K562 (cell line): Measurements from ENCODE around the gene PALMD. TPM values are rescaled to one million over a fixed set of nuclear protein-coding genes. Genes with fewer than 3 reads are reported as not detected.

Experiments used
- ATAC-seq: fragments of 200-7000 bp; cut with Tn5 transposase; 3 replicates; pipeline ENCODE4 v1.9.1; 2020; ENCODE audit warnings: moderate library complexity
- BruUV-seq: library from RNA; stranded (reverse); fragments of 400-500 nt; replicated peaks from 2 replicates; lab custom pipeline; 2021; lab: Mats Ljungman, UMichigan
- CTCF ChIA-PET: fragments of 300-600 bp; formaldehyde crosslinking; extraction: SDS; loops from one replicate; lab custom pipeline; 2021; ENCODE audit warnings: low intra/inter-chr PET ratio; lab: Yijun Ruan, JAX
- POLR2A ChIA-PET: fragments of 300-600, 350-650 bp; sonication (Branson Sonifier 250); formaldehyde crosslinking; extraction: SDS; loops from one replicate; lab custom pipeline; 2021; ENCODE audit warnings: antibody characterized with exemption, inconsistent platforms; lab: Yijun Ruan, JAX
- DNase-seq, 4 experiments: peaks; one replicate each; pipeline versions ENCODE4 v3.0.0 to v3.0.0-alpha.2; 2011 to 2018; ENCODE audit warnings: low spot score in 3 of 4, mixed read lengths in 3 of 4; ENCODE audit errors: extremely low read depth in 1 of 4
- FAIRE-seq: peaks from 2 replicates; lab custom pipeline; 2011; peaks lifted over from hg19 to GRCh38; lab: Jason Lieb, UNC
- H2AFZ ChIP-seq: 2 replicates; pipeline ENCODE4 v1.6.0; 2011; ENCODE audit warnings: low read depth, low read length, control low read depth, inconsistent platforms
- H3K27ac ChIP-seq: fragments of 200-600 bp; 3 replicates; pipeline ENCODE4 v1.8.0; 2011; ENCODE audit warnings: low read depth, mild to moderate bottlenecking, control low read depth, inconsistent platforms, low read length, moderate library complexity, mixed read lengths; ENCODE audit errors: extremely low read depth
- H3K27me3 ChIP-seq, 2 experiments: fragments of 300-600 bp in 1 of 2; 2 replicates in 1 of 2; 3 replicates in 1 of 2; pipeline versions ENCODE4 v1.6.0 to v1.8.0; 2011; ENCODE audit warnings: inconsistent platforms in 2 of 2, low read length in 2 of 2, mild to moderate bottlenecking in 1 of 2, mixed read lengths in 1 of 2, moderate library complexity in 1 of 2; ENCODE audit not compliant: control insufficient read depth in 2 of 2, insufficient read depth in 2 of 2
- H3K36me3 ChIP-seq: fragments of 300-600 bp; 3 replicates; pipeline ENCODE4 v1.8.0; 2011; ENCODE audit warnings: mild to moderate bottlenecking, low read length, inconsistent platforms; ENCODE audit not compliant: control insufficient read depth, insufficient read depth
- H3K4me1 ChIP-seq, 2 experiments: fragments of 200-600 bp in 1 of 2; replicated peaks in 1 of 2; 2 replicates in 1 of 2; 3 replicates in 1 of 2; pipeline versions ENCODE4 v1.5.1 to v1.8.0; 2011; ENCODE audit warnings: inconsistent platforms in 2 of 2, low read length in 2 of 2, mild to moderate bottlenecking in 1 of 2, mixed read lengths in 1 of 2, moderate library complexity in 1 of 2; ENCODE audit not compliant: control insufficient read depth in 2 of 2, insufficient read depth in 2 of 2
- H3K4me2 ChIP-seq: 2 replicates; pipeline ENCODE4 v1.6.1; 2011; ENCODE audit warnings: low read length, control low read depth, inconsistent platforms, mixed read lengths; ENCODE audit not compliant: insufficient read depth
- H3K4me3 ChIP-seq: fragments of 200-600 bp; sonication (generic), shearing (Covaris generic); 2 replicates; pipeline ENCODE4 v1.5.1; 2016; ENCODE audit warnings: control low read depth, inconsistent platforms
- H3K79me2 ChIP-seq: fragments of 200-600 bp; 3 replicates; pipeline ENCODE4 v1.8.0; 2011; ENCODE audit warnings: low read length, inconsistent platforms; ENCODE audit not compliant: control insufficient read depth, insufficient read depth
- H3K9ac ChIP-seq, 2 experiments: 2 replicates each; pipeline versions ENCODE4 v1.6.0 to v1.6.1; 2011; ENCODE audit warnings: low read depth in 2 of 2, low read length in 2 of 2, control low read depth in 1 of 2, inconsistent platforms in 1 of 2, mild to moderate bottlenecking in 1 of 2, mixed read lengths in 1 of 2; ENCODE audit not compliant: insufficient read depth in 1 of 2
- H3K9me1 ChIP-seq: one replicate; pipeline ENCODE4 v1.6.0; 2011; ENCODE audit warnings: inconsistent platforms, mild to moderate bottlenecking, low read length, moderate library complexity; ENCODE audit not compliant: control insufficient read depth, insufficient read depth
- H3K9me3 ChIP-seq: replicated peaks from 2 replicates; pipeline ENCODE4 v1.5.1; 2011; ENCODE audit warnings: low read depth, low read length, inconsistent platforms; ENCODE audit not compliant: control insufficient read depth, insufficient read depth
- H4K20me1 ChIP-seq: replicated peaks from 2 replicates; pipeline ENCODE4 v1.6.1; 2011; ENCODE audit warnings: low read length, inconsistent platforms, mixed read lengths; ENCODE audit not compliant: control insufficient read depth, insufficient read depth
- HINFP ChIP-seq: fragments of 450-650 bp; conservative IDR thresholded peaks from 2 replicates; pipeline ENCODE4 v1.6.1; 2016; ENCODE audit warnings: missing genetic modification characterization, low read depth, mild to moderate bottlenecking, control low read depth, missing compliant biosample characterization
- TEAD4 ChIP-seq, 2 experiments: sonication (generic) in 1 of 2; formaldehyde crosslinking in 1 of 2; IDR thresholded peaks; 2 replicates each; pipeline versions ENCODE4 v1.6.1 to v1.8.0; 2012 to 2022; ENCODE audit warnings: borderline replicate concordance in 1 of 2, inconsistent platforms in 1 of 2, low read length in 1 of 2, mild to moderate bottlenecking in 1 of 2, missing genetic modification reagents in 1 of 2
- ZNF175 ChIP-seq: fragments of 200-800 bp; sonication (Bioruptor generic); IDR thresholded peaks from 2 replicates; pipeline ENCODE4 v1.6.1; 2016; ENCODE audit warnings: low read depth, mild to moderate bottlenecking, missing genetic modification characterization, missing compliant biosample characterization
- WGBS: fragments of 100-300 bp; shearing (Covaris generic); methylation state at CpG from one replicate; pipeline ENCODE4 v1.1.6; 2016; ENCODE audit warnings: low coverage, mixed read lengths; ENCODE audit not compliant: insufficient coverage; ENCODE audit errors: missing lambda C conversion rate; 5-methylcytosine and 5-hydroxymethylcytosine counted together
- in situ Hi-C: fragments of 300-500 bp; cut with MboI; formaldehyde crosslinking; loops from 4 replicates; pipeline ENCODE4 v1.15.0; 2018; ENCODE audit warnings: inconsistent platforms, mixed read lengths
- intact Hi-C: fragments of 100-400 bp; cut with micrococcal nuclease; formaldehyde crosslinking; loops from 2 replicates; pipeline ENCODE4 v1.14.2; 2022
- polyA plus RNA-seq, 8 experiments: library from polyadenylated mRNA; depleted of rRNA in 4 of 8; stranded (reverse) in 5 of 8; unstranded in 3 of 8; fragments of >200 nt; fragmentation: Nextera tagmentation in 2 of 8; fragmentation: Illumina TruSeq in 1 of 8; extraction: Ambion mirVana in 2 of 8; extraction: Trizol in 1 of 8; gene quantifications; 2 replicates each; pipeline versions ENCODE4 v1.2.1 to v1.2.3, GENCODE V29; 2011 to 2014; ENCODE audit warnings: inconsistent platforms in 1 of 8, missing spikeins in 1 of 8
- total RNA-seq, 7 experiments: library from RNA; depleted of rRNA in 6 of 7; stranded (reverse); fragments of >200 nt in 6 of 7; fragmentation: Illumina TruSeq in 2 of 7; extraction: Trizol in 2 of 7; gene quantifications; 2 replicates each; pipeline versions ENCODE4 v1.2.1 to v1.2.3, GENCODE V29; 2011 to 2021; ENCODE audit warnings: low replicate concordance in 1 of 7

Gene PALMD
- total and polyA plus RNA-seq, 9 of the 15 experiments (the other 6 are each of a cell fraction or from before 2014, with no cell fraction given), result 2.7 to 13.5 (median 5.4) TPM

- FAIRE-seq (no peak), ATAC-seq (no peak), DNase-seq (no peak)
- no peak overlapping the region for H3K4me2 ChIP-seq
- H4K20me1 ChIP-seq, result no peaks in the 10 kb centered on the region
- no peaks in the 10 kb centered on the region for H3K9me1 ChIP-seq
- TF ChIP-seq ZNF175 (no peak), HINFP (no peak), TEAD4 (IDR thresholded peaks at IDR 0.05; ENCODE audit: low read length) (no peak), TEAD4 (CRISPR knock-in tag; IDR thresholded peaks at IDR 0.05; ENCODE audit: borderline replicate concordance) (no peak)
- H3K79me2 ChIP-seq, result no peaks in the 10 kb centered on the region
- H3K36me3 ChIP-seq, result peaks cover 62% of the 10 kb centered on the region
- intact Hi-C loops (no loop called here), in situ Hi-C loops (no loop called here)
- no peak overlapping the region for H3K9ac ChIP-seq
- ChIA-PET POLR2A (no interaction called here), CTCF (no interaction called here)
- no peak overlapping the region for H3K4me3 ChIP-seq
- no peaks in the 10 kb centered on the region for H3K27me3 ChIP-seq
- no peak overlapping the region for H2AFZ ChIP-seq
- no peaks in the 10 kb centered on the region for H3K9me3 ChIP-seq
- no peak overlapping the region for H3K27ac ChIP-seq
- 88% methylated on average over 2 of the region's 2 CpGs for WGBS
- peaks cover 0 to 5% of the 10 kb centered on the region in 2 experiments; a peak in 1 of 5 replicates for H3K4me1 ChIP-seq
- no TSS peak for BruUV-seq
These were observed 80.9 kb downstream of the PALMD start for GRCh38 chr1:99726818-99727217.
